Keratinocyte (primary cell): ENCODE results near the gene MIOX. TPM values are rescaled to one million over a fixed set of nuclear protein-coding genes. Genes with fewer than 3 reads are reported as not detected.
A peak's percentile ranks its signal among the peaks of the same experiment; 100 is the strongest.

Source experiments
- DNase-seq: peaks from one replicate; pipeline ENCODE4 v3.0.0-alpha.2; 2011; ENCODE audit warnings: low read depth, missing footprints, low spot score
- FAIRE-seq: peaks from 2 replicates; lab custom pipeline; 2011; peaks lifted over from hg19 to GRCh38; lab: Jason Lieb, UNC
- H2AFZ ChIP-seq: 2 replicates; pipeline ENCODE4 v1.6.0; 2012; ENCODE audit warnings: low read length, control low read depth, inconsistent platforms; ENCODE audit not compliant: control insufficient read depth
- H3K27ac ChIP-seq: 2 replicates; pipeline ENCODE4 v1.5.1; 2011; ENCODE audit warnings: low read length; ENCODE audit not compliant: control insufficient read depth, insufficient read depth
- H3K27me3 ChIP-seq: 3 replicates; pipeline ENCODE4 v1.6.0; 2011; ENCODE audit warnings: low read length; ENCODE audit not compliant: control insufficient read depth, insufficient read depth; ENCODE audit errors: extremely low read depth
- H3K36me3 ChIP-seq, 2 experiments: 2 replicates in 1 of 2; 3 replicates in 1 of 2; pipeline ENCODE4 v1.5.1; 2011; ENCODE audit warnings: low read length in 2 of 2, mild to moderate bottlenecking in 1 of 2; ENCODE audit not compliant: control insufficient read depth in 2 of 2, insufficient read depth in 2 of 2; ENCODE audit errors: extremely low read depth in 1 of 2
- H3K4me1 ChIP-seq: 3 replicates; pipeline ENCODE4 v1.5.1; 2011; ENCODE audit warnings: low read length; ENCODE audit not compliant: control insufficient read depth, insufficient read depth; ENCODE audit errors: extremely low read depth
- H3K4me2 ChIP-seq: 3 replicates; pipeline ENCODE4 v1.6.0; 2011; ENCODE audit warnings: low read depth, low read length; ENCODE audit not compliant: control insufficient read depth, insufficient read depth; ENCODE audit errors: extremely low read depth
- H3K4me3 ChIP-seq, 3 experiments: fragments of 200-600 bp in 1 of 3; sonication (generic) in 1 of 3; 2 replicates in 2 of 3; 3 replicates in 1 of 3; pipeline ENCODE4 v1.5.1; 2011 to 2016; ENCODE audit warnings: low read length in 3 of 3, mild to moderate bottlenecking in 3 of 3, control low read depth in 2 of 3, inconsistent platforms in 1 of 3, low read depth in 1 of 3, mixed read lengths in 1 of 3, mixed run types in 1 of 3, moderate library complexity in 1 of 3; ENCODE audit not compliant: control insufficient read depth in 2 of 3, insufficient read depth in 2 of 3; ENCODE audit errors: extremely low read depth in 1 of 3
- H3K79me2 ChIP-seq: 2 replicates; pipeline ENCODE4 v1.6.0; 2012; ENCODE audit warnings: low read length; ENCODE audit not compliant: control insufficient read depth, insufficient read depth
- H3K9ac ChIP-seq: 3 replicates; pipeline ENCODE4 v1.6.0; 2011; ENCODE audit warnings: low read length; ENCODE audit not compliant: control insufficient read depth, insufficient read depth; ENCODE audit errors: extremely low read depth
- H3K9me1 ChIP-seq: 3 replicates; pipeline ENCODE4 v1.6.0; 2011; ENCODE audit warnings: low read length; ENCODE audit not compliant: control insufficient read depth, insufficient read depth; ENCODE audit errors: extremely low read depth
- H3K9me3 ChIP-seq: 2 replicates; pipeline ENCODE4 v1.5.1; 2012; ENCODE audit warnings: low read depth, low read length; ENCODE audit not compliant: control insufficient read depth
- H4K20me1 ChIP-seq: 3 replicates; pipeline ENCODE4 v1.6.0; 2011; ENCODE audit warnings: low read length; ENCODE audit not compliant: control insufficient read depth, insufficient read depth; ENCODE audit errors: extremely low read depth
- CTCF ChIP-seq, 3 experiments: IDR thresholded peaks in 1 of 3; conservative IDR thresholded peaks in 1 of 3; optimal IDR thresholded peaks in 1 of 3; 2 replicates in 2 of 3; 3 replicates in 1 of 3; pipeline versions ENCODE3 to v1.5.1; 2011; ENCODE audit warnings: low read length in 3 of 3, mild to moderate bottlenecking in 3 of 3, moderate library complexity in 2 of 3, control low read depth in 1 of 3, inconsistent platforms in 1 of 3; ENCODE audit not compliant: insufficient read depth in 2 of 3; ENCODE audit errors: extremely low read depth in 1 of 3
- EZH2 ChIP-seq: IDR thresholded peaks from one replicate; pipeline ENCODE4 v1.6.1; 2012; ENCODE audit warnings: inconsistent platforms, mild to moderate bottlenecking, low read length, moderate library complexity
- dilution Hi-C: fragments of 300-500 bp; cut with MboI; formaldehyde crosslinking; loops from one replicate; pipeline ENCODE4 v1.7.0; 2020; ENCODE audit warnings: low sequenced_read_pairs; ENCODE audit not compliant: extremely low pct_ligation_motif_present
- polyA plus RNA-seq, 5 experiments: library from polyadenylated mRNA; depleted of rRNA in 3 of 5; stranded (reverse) in 3 of 5; stranded (forward) in 1 of 5; unstranded in 1 of 5; fragments of >200 nt; gene quantifications; 1 replicate in 1 of 5; 2 replicates in 3 of 5; 3 replicates in 1 of 5; pipeline versions ENCODE4 v1.2.1 to v1.2.3, GENCODE V29; 2011 to 2012; ENCODE audit warnings: missing spikeins in 2 of 5, low read depth in 1 of 5, low replicate concordance in 1 of 5

Gene MIOX
- polyA plus RNA-seq, 1 donor (not counting 4 experiments of a cell fraction or from before 2014, with no cell fraction given), result not detected

- Histone ChIP-seq H4K20me1 (peaks cover 2% of the 10 kb centered on the region), H3K4me3 (no peak overlapping the region), H3K79me2 (no peaks in the 10 kb centered on the region), H3K9ac (no peak overlapping the region), H3K4me1 (peaks cover 8% of the 10 kb centered on the region), H3K9me3 (no peaks in the 10 kb centered on the region), H3K27me3 (no peaks in the 10 kb centered on the region), H3K27ac (no peak overlapping the region), H3K4me2 (no peak overlapping the region), H3K9me1 (no peaks in the 10 kb centered on the region), H2AFZ (no peak overlapping the region), H3K36me3 (peaks cover 47 to 49% of the 10 kb centered on the region in 2 experiments)
- FAIRE-seq, result no peak
- TF ChIP-seq EZH2 (no peak), CTCF (optimal IDR thresholded peaks at IDR 0.05 in 1 of 3, IDR thresholded peaks at IDR 0.05 in 1 of 3, conservative IDR thresholded peaks at IDR 0.05 in 1 of 3; ENCODE audit: extremely low read depth in 1 of 3, insufficient read depth in 2 of 3, low read length in 3 of 3) (peak in 1 of 3 experiments; percentile 56)
- dilution Hi-C loops, result no loop called here
- no peak for DNase-seq
Observed at GRCh38 chr22:50456466-50457234, 30.0 kb upstream of the MIOX start.

- H3K9me1 ChIP-seq, result no peaks in the 10 kb centered on the region
- H3K9ac ChIP-seq, result no peak overlapping the region
- no peaks in the 10 kb centered on the region for H3K79me2 ChIP-seq
- DNase-seq (no peak), FAIRE-seq (no peak)
- no peaks in the 10 kb centered on the region for H3K9me3 ChIP-seq
- H3K27me3 ChIP-seq, result no peaks in the 10 kb centered on the region
- H4K20me1 ChIP-seq, result peaks cover under 1% of the 10 kb centered on the region
- H3K4me3 ChIP-seq, result no peak overlapping the region
- dilution Hi-C loops, result no loop called here
- TF ChIP-seq CTCF (optimal IDR thresholded peaks at IDR 0.05 in 1 of 3, IDR thresholded peaks at IDR 0.05 in 1 of 3, conservative IDR thresholded peaks at IDR 0.05 in 1 of 3; ENCODE audit: extremely low read depth in 1 of 3, insufficient read depth in 2 of 3, low read length in 3 of 3) (no peak), EZH2 (no peak)
- peaks cover 8% of the 10 kb centered on the region for H3K4me1 ChIP-seq
- no peak overlapping the region for H2AFZ ChIP-seq
- no peak overlapping the region for H3K4me2 ChIP-seq
- H3K27ac ChIP-seq, result no peak overlapping the region
- peaks cover 53 to 63% of the 10 kb centered on the region in 2 experiments for H3K36me3 ChIP-seq
Observed at GRCh38 chr22:50459016-50459415, 27.6 kb upstream of the MIOX start.
